CD4-positive, alpha-beta T cell treated with Interleukin-10 for 1 hour (primary cell): ENCODE measurements around the gene CPZ.

Experiments
- DNase-seq: peaks from one replicate; pipeline ENCODE4 v3.0.0-alpha.2; 2020

The CPZ gene

GRCh38 chr4:8592366-8593263 lies at the start of gene CPZ:
TSS of gene CPZ (plus strand) at chr4:8592765. CDS start at chr4:8592834, 69 bp downstream.
- no peak for DNase-seq

- DNase-seq = no peak
These were observed 49.6 kb upstream of the CPZ start for GRCh38 chr4:8542776-8543525.

- DNase-seq = no peak
These were observed 48.9 kb upstream of the CPZ start for GRCh38 chr4:8543623-8544022.

- no peak for DNase-seq
These were observed 48.3 kb upstream of the CPZ start for GRCh38 chr4:8544282-8544681.

GRCh38 chr4:8544741-8545438 lies 47.7 kb upstream of the CPZ start:
- no peak for DNase-seq

GRCh38 chr4:8545439-8545765 lies 47.2 kb upstream of the CPZ start:
- DNase-seq = no peak

- no peak for DNase-seq
These were observed 45.8 kb upstream of the CPZ start for GRCh38 chr4:8546766-8547107.

GRCh38 chr4:8547108-8547911 lies 45.3 kb upstream of the CPZ start:
- DNase-seq = no peak

- no peak for DNase-seq
These were observed 44.4 kb upstream of the CPZ start for GRCh38 chr4:8547912-8548730.

GRCh38 chr4:8548731-8549351 lies 43.7 kb upstream of the CPZ start:
- no peak for DNase-seq

- DNase-seq = no peak
These were observed 43.1 kb upstream of the CPZ start for GRCh38 chr4:8549352-8549931.

GRCh38 chr4:8550691-8551090 lies 41.9 kb upstream of the CPZ start:
- DNase-seq = no peak

GRCh38 chr4:8552024-8552423 lies 40.5 kb upstream of the CPZ start:
- DNase-seq = no peak

- no peak for DNase-seq
These were observed 39.9 kb upstream of the CPZ start for GRCh38 chr4:8552581-8553205.

- no peak for DNase-seq
These were observed 39.3 kb upstream of the CPZ start for GRCh38 chr4:8553216-8553615.

GRCh38 chr4:8553991-8554405 lies 38.6 kb upstream of the CPZ start:
- no peak for DNase-seq

GRCh38 chr4:8554555-8555100 lies 37.9 kb upstream of the CPZ start:
- no peak for DNase-seq

- DNase-seq = no peak
These were observed 36.8 kb upstream of the CPZ start for GRCh38 chr4:8555716-8556115.

- DNase-seq = no peak
These were observed 36.0 kb upstream of the CPZ start for GRCh38 chr4:8556341-8557150.
